Measurements from ENCODE around the gene KRT36. TPM values are rescaled to one million over a fixed set of nuclear protein-coding genes. Genes with fewer than 3 reads are reported as not detected.

The KRT36 gene
- total and polyA plus RNA-seq, 5 donors from 2014 or later, result not detected

GRCh38 chr17:41448506-41448905 is 41.2 kb downstream of the KRT36 start:
- H3K36me3 Mint-ChIP-seq, result no peaks in the 10 kb centered on the region
- Histone ChIP-seq H3K36me3 (ENCODE audit: control insufficient read depth, insufficient read depth, low read length) (no peaks in the 10 kb centered on the region), H3K27ac (ENCODE audit: insufficient read depth, low read length, poor library complexity, severe bottlenecking) (no peak overlapping the region), H3K4me1 (ENCODE audit: control insufficient read depth, insufficient read depth, low read length, poor library complexity, severe bottlenecking) (no peaks in the 10 kb centered on the region), H3K4me3 (ENCODE audit: low read depth, low read length) (no peak overlapping the region), H3K27me3 (ENCODE audit: control insufficient read depth, insufficient read depth, low read length) (peaks cover 10% of the 10 kb centered on the region), H3K9me3 (ENCODE audit: control insufficient read depth in 2 of 2, low read length in 2 of 2) (no peaks in the 10 kb centered on the region)
- ATAC-seq (ENCODE audit: low read depth in 2 of 2), result no peak
- H3K4me1 Mint-ChIP-seq, result no peaks in the 10 kb centered on the region
- no peak overlapping the region for H3K4me3 Mint-ChIP-seq
- H3K9me3 Mint-ChIP-seq, result peaks cover 0 to 2% (median 0%) of the 10 kb centered on the region in 7 donors
- H3K27ac Mint-ChIP-seq, result no peak overlapping the region
- peaks cover 13% of the 10 kb centered on the region for H3K27me3 Mint-ChIP-seq
- no peak for DNase-seq

- H3K27ac Mint-ChIP-seq, result no peak overlapping the region
- no peak overlapping the region for H3K4me3 Mint-ChIP-seq
- no peaks in the 10 kb centered on the region for H3K4me1 Mint-ChIP-seq
- H3K4me3 ChIP-seq (ENCODE audit: low read depth, low read length), result no peak overlapping the region
- no peaks in the 10 kb centered on the region for H3K9me3 ChIP-seq (ENCODE audit: control insufficient read depth in 2 of 2, low read length in 2 of 2)
- ATAC-seq (ENCODE audit: low read depth in 2 of 2), result no peak
- H3K27ac ChIP-seq (ENCODE audit: insufficient read depth, low read length, poor library complexity, severe bottlenecking), result no peak overlapping the region
- peaks cover 17% of the 10 kb centered on the region for H3K27me3 ChIP-seq (ENCODE audit: control insufficient read depth, insufficient read depth, low read length)
- H3K27me3 Mint-ChIP-seq, result peaks cover 18% of the 10 kb centered on the region
- H3K9me3 Mint-ChIP-seq, result no peaks in the 10 kb centered on the region
- H3K36me3 Mint-ChIP-seq, result no peaks in the 10 kb centered on the region
- no peaks in the 10 kb centered on the region for H3K4me1 ChIP-seq (ENCODE audit: control insufficient read depth, insufficient read depth, low read length, poor library complexity, severe bottlenecking)
- no peaks in the 10 kb centered on the region for H3K36me3 ChIP-seq (ENCODE audit: control insufficient read depth, insufficient read depth, low read length)
- DNase-seq, result no peak
These were observed 42.9 kb downstream of the KRT36 start for GRCh38 chr17:41446806-41447205.

- Histone ChIP-seq H3K36me3 (ENCODE audit: control insufficient read depth, insufficient read depth, low read length) (no peaks in the 10 kb centered on the region), H3K27me3 (ENCODE audit: control insufficient read depth, insufficient read depth, low read length) (peaks cover 20% of the 10 kb centered on the region), H3K9me3 (ENCODE audit: control insufficient read depth in 2 of 2, low read length in 2 of 2) (no peaks in the 10 kb centered on the region), H3K27ac (ENCODE audit: insufficient read depth, low read length, poor library complexity, severe bottlenecking) (no peak overlapping the region), H3K4me3 (ENCODE audit: low read depth, low read length) (no peak overlapping the region), H3K4me1 (ENCODE audit: control insufficient read depth, insufficient read depth, low read length, poor library complexity, severe bottlenecking) (no peaks in the 10 kb centered on the region)
- Mint-ChIP-seq H3K9me3 (peaks cover 0 to 3% (median 0%) of the 10 kb centered on the region in 7 donors), H3K4me1 (no peaks in the 10 kb centered on the region), H3K4me3 (no peak overlapping the region), H3K27ac (no peak overlapping the region), H3K36me3 (no peaks in the 10 kb centered on the region), H3K27me3 (peaks cover 15% of the 10 kb centered on the region)
- ATAC-seq (ENCODE audit: low read depth in 2 of 2) (no peak), DNase-seq (no peak)
These were observed 45.1 kb downstream of the KRT36 start for GRCh38 chr17:41444640-41445039.

GRCh38 chr17:41444186-41444585 is 45.5 kb downstream of the KRT36 start:
- peaks cover 0 to 3% (median 0%) of the 10 kb centered on the region in 7 donors for H3K9me3 Mint-ChIP-seq
- Histone ChIP-seq H3K36me3 (ENCODE audit: control insufficient read depth, insufficient read depth, low read length) (no peaks in the 10 kb centered on the region), H3K9me3 (ENCODE audit: control insufficient read depth in 2 of 2, low read length in 2 of 2) (no peaks in the 10 kb centered on the region), H3K27me3 (ENCODE audit: control insufficient read depth, insufficient read depth, low read length) (peaks cover 20% of the 10 kb centered on the region), H3K4me1 (ENCODE audit: control insufficient read depth, insufficient read depth, low read length, poor library complexity, severe bottlenecking) (no peaks in the 10 kb centered on the region), H3K4me3 (ENCODE audit: low read depth, low read length) (no peak overlapping the region), H3K27ac (ENCODE audit: insufficient read depth, low read length, poor library complexity, severe bottlenecking) (no peak overlapping the region)
- ATAC-seq (ENCODE audit: low read depth in 2 of 2), result no peak
- H3K36me3 Mint-ChIP-seq, result no peaks in the 10 kb centered on the region
- no peak overlapping the region for H3K27ac Mint-ChIP-seq
- peaks cover 17% of the 10 kb centered on the region for H3K27me3 Mint-ChIP-seq
- H3K4me1 Mint-ChIP-seq, result no peaks in the 10 kb centered on the region
- no peak for DNase-seq
- H3K4me3 Mint-ChIP-seq, result no peak overlapping the region

- H3K9me3 ChIP-seq (ENCODE audit: control insufficient read depth in 2 of 2, low read length in 2 of 2), result no peaks in the 10 kb centered on the region
- Mint-ChIP-seq H3K4me1 (no peaks in the 10 kb centered on the region), H3K27me3 (peaks cover 17% of the 10 kb centered on the region), H3K9me3 (peaks cover 0 to 3% (median 0%) of the 10 kb centered on the region in 7 donors), H3K36me3 (no peaks in the 10 kb centered on the region), H3K27ac (no peak overlapping the region), H3K4me3 (no peak overlapping the region)
- no peaks in the 10 kb centered on the region for H3K36me3 ChIP-seq (ENCODE audit: control insufficient read depth, insufficient read depth, low read length)
- no peaks in the 10 kb centered on the region for H3K4me1 ChIP-seq (ENCODE audit: control insufficient read depth, insufficient read depth, low read length, poor library complexity, severe bottlenecking)
- H3K27me3 ChIP-seq (ENCODE audit: control insufficient read depth, insufficient read depth, low read length), result peaks cover 16% of the 10 kb centered on the region
- no peak overlapping the region for H3K27ac ChIP-seq (ENCODE audit: insufficient read depth, low read length, poor library complexity, severe bottlenecking)
- H3K4me3 ChIP-seq (ENCODE audit: low read depth, low read length), result no peak overlapping the region
- no peak for DNase-seq
- no peak for ATAC-seq (ENCODE audit: low read depth in 2 of 2)
These were observed 47.0 kb downstream of the KRT36 start for GRCh38 chr17:41442739-41443138.

- no peaks in the 10 kb centered on the region for H3K36me3 ChIP-seq (ENCODE audit: control insufficient read depth, insufficient read depth, low read length)
- H3K4me1 Mint-ChIP-seq, result no peaks in the 10 kb centered on the region
- H3K27ac ChIP-seq (ENCODE audit: insufficient read depth, low read length, poor library complexity, severe bottlenecking), result no peak within 1 kb of the TSS
- no peaks in the 10 kb centered on the region for H3K9me3 ChIP-seq (ENCODE audit: control insufficient read depth in 2 of 2, low read length in 2 of 2)
- no peak within 1 kb of the TSS for H3K4me3 Mint-ChIP-seq
- DNase-seq, result no peak
- no peak within 1 kb of the TSS for H3K4me3 ChIP-seq (ENCODE audit: low read depth, low read length)
- H3K9me3 Mint-ChIP-seq, result peaks cover 0 to 3% (median 0%) of the 10 kb centered on the region in 7 donors
- peaks cover 16% of the 10 kb centered on the region for H3K27me3 ChIP-seq (ENCODE audit: control insufficient read depth, insufficient read depth, low read length)
- peaks cover 10% of the 10 kb centered on the region for H3K27me3 Mint-ChIP-seq
- no peaks in the 10 kb centered on the region for H3K4me1 ChIP-seq (ENCODE audit: control insufficient read depth, insufficient read depth, low read length, poor library complexity, severe bottlenecking)
- H3K27ac Mint-ChIP-seq, result no peak within 1 kb of the TSS
- H3K36me3 Mint-ChIP-seq, result no peaks in the 10 kb centered on the region
- ATAC-seq (ENCODE audit: low read depth in 2 of 2), result no peak
These were observed 49.1 kb downstream of the KRT36 start, which contains the start of gene KRT38 for GRCh38 chr17:41440531-41441033. Gene KRT38 (minus strand): TSS chr17:41440983. CDS start chr17:41440921, 62 bp downstream.

GRCh38 chr17:41439375-41439774 is 50.3 kb downstream of the KRT36 start:
- Mint-ChIP-seq H3K27ac (peak overlapping the region in 1 of 3 donors; percentile 38), H3K9me3 (peaks cover 0 to 3% (median 0%) of the 10 kb centered on the region in 7 donors), H3K4me1 (no peaks in the 10 kb centered on the region), H3K36me3 (no peaks in the 10 kb centered on the region), H3K4me3 (no peak overlapping the region), H3K27me3 (peaks cover 10% of the 10 kb centered on the region)
- Histone ChIP-seq H3K4me3 (ENCODE audit: low read depth, low read length) (no peak overlapping the region), H3K9me3 (ENCODE audit: control insufficient read depth in 2 of 2, low read length in 2 of 2) (no peaks in the 10 kb centered on the region), H3K36me3 (ENCODE audit: control insufficient read depth, insufficient read depth, low read length) (no peaks in the 10 kb centered on the region), H3K27ac (ENCODE audit: insufficient read depth, low read length, poor library complexity, severe bottlenecking) (no peak overlapping the region), H3K27me3 (ENCODE audit: control insufficient read depth, insufficient read depth, low read length) (peaks cover 16% of the 10 kb centered on the region), H3K4me1 (ENCODE audit: control insufficient read depth, insufficient read depth, low read length, poor library complexity, severe bottlenecking) (no peaks in the 10 kb centered on the region)
- no peak for DNase-seq
- no peak for ATAC-seq (ENCODE audit: low read depth in 2 of 2)

GRCh38 chr17:41437769-41438168 is 51.9 kb downstream of the KRT36 start:
- peaks cover 9% of the 10 kb centered on the region for H3K27me3 ChIP-seq (ENCODE audit: control insufficient read depth, insufficient read depth, low read length)
- H3K27me3 Mint-ChIP-seq, result peaks cover 5% of the 10 kb centered on the region
- H3K36me3 Mint-ChIP-seq, result no peaks in the 10 kb centered on the region
- H3K36me3 ChIP-seq (ENCODE audit: control insufficient read depth, insufficient read depth, low read length), result no peaks in the 10 kb centered on the region
- H3K9me3 Mint-ChIP-seq, result peaks cover 0 to 3% (median 0%) of the 10 kb centered on the region in 7 donors
- DNase-seq, result no peak
- H3K4me1 Mint-ChIP-seq, result no peaks in the 10 kb centered on the region
- no peaks in the 10 kb centered on the region for H3K4me1 ChIP-seq (ENCODE audit: control insufficient read depth, insufficient read depth, low read length, poor library complexity, severe bottlenecking)
- no peaks in the 10 kb centered on the region for H3K9me3 ChIP-seq (ENCODE audit: control insufficient read depth in 2 of 2, low read length in 2 of 2)
- H3K4me3 ChIP-seq (ENCODE audit: low read depth, low read length), result no peak overlapping the region
- no peak overlapping the region for H3K27ac Mint-ChIP-seq
- no peak overlapping the region for H3K27ac ChIP-seq (ENCODE audit: insufficient read depth, low read length, poor library complexity, severe bottlenecking)
- no peak for ATAC-seq (ENCODE audit: low read depth in 2 of 2)
- no peak overlapping the region for H3K4me3 Mint-ChIP-seq
